Measurements from ENCODE around the gene LRTM1.

DNA sequence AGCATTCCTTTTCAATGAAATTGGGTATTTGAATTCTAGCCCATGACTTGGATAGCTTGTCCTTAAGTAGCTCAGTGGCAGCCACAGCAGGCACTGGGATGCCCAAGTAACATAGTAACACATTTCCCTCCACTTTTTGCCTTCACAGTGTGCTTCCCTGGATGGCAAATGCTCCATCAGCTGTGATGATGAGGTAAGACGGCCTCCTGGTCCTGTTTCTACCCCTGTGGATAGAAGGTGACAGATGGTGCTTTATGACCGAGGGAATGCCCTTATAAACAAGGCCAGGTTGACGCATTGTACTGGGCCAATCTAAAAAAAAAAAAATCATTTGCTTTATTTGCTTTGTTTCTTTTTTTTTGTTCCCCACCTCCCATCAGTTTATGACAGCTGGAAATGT, 41.8 kb upstream of the LRTM1 start:
- TF ChIP-seq, protein P1, sequence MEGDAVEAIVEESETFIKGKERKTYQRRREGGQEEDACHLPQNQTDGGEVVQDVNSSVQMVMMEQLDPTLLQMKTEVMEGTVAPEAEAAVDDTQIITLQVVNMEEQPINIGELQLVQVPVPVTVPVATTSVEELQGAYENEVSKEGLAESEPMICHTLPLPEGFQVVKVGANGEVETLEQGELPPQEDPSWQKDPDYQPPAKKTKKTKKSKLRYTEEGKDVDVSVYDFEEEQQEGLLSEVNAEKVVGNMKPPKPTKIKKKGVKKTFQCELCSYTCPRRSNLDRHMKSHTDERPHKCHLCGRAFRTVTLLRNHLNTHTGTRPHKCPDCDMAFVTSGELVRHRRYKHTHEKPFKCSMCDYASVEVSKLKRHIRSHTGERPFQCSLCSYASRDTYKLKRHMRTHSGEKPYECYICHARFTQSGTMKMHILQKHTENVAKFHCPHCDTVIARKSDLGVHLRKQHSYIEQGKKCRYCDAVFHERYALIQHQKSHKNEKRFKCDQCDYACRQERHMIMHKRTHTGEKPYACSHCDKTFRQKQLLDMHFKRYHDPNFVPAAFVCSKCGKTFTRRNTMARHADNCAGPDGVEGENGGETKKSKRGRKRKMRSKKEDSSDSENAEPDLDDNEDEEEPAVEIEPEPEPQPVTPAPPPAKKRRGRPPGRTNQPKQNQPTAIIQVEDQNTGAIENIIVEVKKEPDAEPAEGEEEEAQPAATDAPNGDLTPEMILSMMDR (IDR thresholded peaks at IDR 0.05), result no peak
- TF ChIP-seq EZH2phosphoT487 (IDR thresholded peaks at IDR 0.05) (no peak), EZH2 (IDR thresholded peaks at IDR 0.05) (no peak)

Data from neural progenitor cell (in vitro differentiated cells).